Endothelial cell (in vitro differentiated cells): Measurements from ENCODE around the gene ZNF37A. TPM values are rescaled to one million over a fixed set of nuclear protein-coding genes. Genes with fewer than 3 reads are reported as not detected.
"Not testable (repeated sequence)": the region's sequence is repeated elsewhere in the genome, so short reads cannot be mapped to it uniquely, and the experiment has no call there.

Experiments used
- DNase-seq: peaks from one replicate; pipeline ENCODE4 v3.0.0; 2021; ENCODE audit warnings: low spot score
- H3K27ac Mint-ChIP-seq: one replicate; pipeline ENCODE4 v1.8.0; 2021; ENCODE audit warnings: mixed read lengths, inconsistent platforms; ENCODE audit not compliant: unreplicated experiment
- H3K27me3 Mint-ChIP-seq: one replicate; pipeline ENCODE4 v1.8.0; 2021; ENCODE audit warnings: mild to moderate bottlenecking, moderate library complexity, mixed read lengths, inconsistent platforms; ENCODE audit not compliant: unreplicated experiment
- H3K36me3 Mint-ChIP-seq: one replicate; pipeline ENCODE4 v1.8.0; 2021; ENCODE audit warnings: mild to moderate bottlenecking, low read depth, mixed read lengths, inconsistent platforms; ENCODE audit not compliant: unreplicated experiment
- H3K4me1 Mint-ChIP-seq: one replicate; pipeline ENCODE4 v1.8.0; 2021; ENCODE audit warnings: mild to moderate bottlenecking, mixed read lengths, inconsistent platforms; ENCODE audit not compliant: unreplicated experiment
- H3K4me3 Mint-ChIP-seq: one replicate; pipeline ENCODE4 v1.8.0; 2021; ENCODE audit warnings: mild to moderate bottlenecking, mixed read lengths, inconsistent platforms; ENCODE audit not compliant: unreplicated experiment
- H3K9me3 Mint-ChIP-seq: one replicate; pipeline ENCODE4 v1.8.0; 2021; ENCODE audit warnings: mixed read lengths, inconsistent platforms; ENCODE audit not compliant: unreplicated experiment
- total RNA-seq: library from RNA; stranded (reverse); fragmentation: NEBNext Ultra II Directional; extraction: Animal tissue kit (Norgen Biotek cat#: 25700); gene quantifications from one replicate; pipeline ENCODE4 v1.2.1, GENCODE V29; 2021; ENCODE audit not compliant: unreplicated experiment
- TF ChIP-seq, protein P1 (sequence below): fragments of 200-600 bp; sonication (generic); IDR thresholded peaks from one replicate; pipeline ENCODE4 v1.5.0; 2021; ENCODE audit warnings: antibody characterized with exemption; ENCODE audit not compliant: unreplicated experiment

ZNF37A gene
- total RNA-seq, 1 donor from 2014 or later = 8.7 TPM

DNA sequence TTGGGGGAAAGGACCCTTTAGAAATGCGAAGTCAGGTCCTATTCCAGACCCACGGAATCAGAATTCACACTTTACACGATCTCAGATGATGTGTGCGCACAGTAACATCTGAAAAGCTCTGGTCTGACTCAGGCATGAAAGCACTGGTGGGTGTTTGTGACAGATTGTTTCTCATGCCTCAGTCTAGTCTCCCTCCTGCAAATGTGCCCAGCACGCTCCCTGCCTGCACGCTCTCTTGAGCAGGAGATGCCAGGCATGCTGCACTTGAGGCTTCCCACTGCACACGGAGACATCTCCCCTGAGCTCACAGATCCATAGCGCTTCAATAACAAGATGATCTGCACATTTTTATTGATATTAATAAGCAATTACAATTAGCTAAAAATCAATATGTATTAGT lies 23.6 kb upstream of the ZNF37A start:
- Mint-ChIP-seq H3K9me3 (peaks cover 19% of the 10 kb centered on the region), H3K27ac (no peak overlapping the region), H3K4me3 (no peak overlapping the region), H3K36me3 (peaks cover 11% of the 10 kb centered on the region), H3K4me1 (no peaks in the 10 kb centered on the region), H3K27me3 (peaks cover 8% of the 10 kb centered on the region)
- TF ChIP-seq, protein P1, sequence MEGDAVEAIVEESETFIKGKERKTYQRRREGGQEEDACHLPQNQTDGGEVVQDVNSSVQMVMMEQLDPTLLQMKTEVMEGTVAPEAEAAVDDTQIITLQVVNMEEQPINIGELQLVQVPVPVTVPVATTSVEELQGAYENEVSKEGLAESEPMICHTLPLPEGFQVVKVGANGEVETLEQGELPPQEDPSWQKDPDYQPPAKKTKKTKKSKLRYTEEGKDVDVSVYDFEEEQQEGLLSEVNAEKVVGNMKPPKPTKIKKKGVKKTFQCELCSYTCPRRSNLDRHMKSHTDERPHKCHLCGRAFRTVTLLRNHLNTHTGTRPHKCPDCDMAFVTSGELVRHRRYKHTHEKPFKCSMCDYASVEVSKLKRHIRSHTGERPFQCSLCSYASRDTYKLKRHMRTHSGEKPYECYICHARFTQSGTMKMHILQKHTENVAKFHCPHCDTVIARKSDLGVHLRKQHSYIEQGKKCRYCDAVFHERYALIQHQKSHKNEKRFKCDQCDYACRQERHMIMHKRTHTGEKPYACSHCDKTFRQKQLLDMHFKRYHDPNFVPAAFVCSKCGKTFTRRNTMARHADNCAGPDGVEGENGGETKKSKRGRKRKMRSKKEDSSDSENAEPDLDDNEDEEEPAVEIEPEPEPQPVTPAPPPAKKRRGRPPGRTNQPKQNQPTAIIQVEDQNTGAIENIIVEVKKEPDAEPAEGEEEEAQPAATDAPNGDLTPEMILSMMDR = no peak
- DNase-seq = no peak

DNA sequence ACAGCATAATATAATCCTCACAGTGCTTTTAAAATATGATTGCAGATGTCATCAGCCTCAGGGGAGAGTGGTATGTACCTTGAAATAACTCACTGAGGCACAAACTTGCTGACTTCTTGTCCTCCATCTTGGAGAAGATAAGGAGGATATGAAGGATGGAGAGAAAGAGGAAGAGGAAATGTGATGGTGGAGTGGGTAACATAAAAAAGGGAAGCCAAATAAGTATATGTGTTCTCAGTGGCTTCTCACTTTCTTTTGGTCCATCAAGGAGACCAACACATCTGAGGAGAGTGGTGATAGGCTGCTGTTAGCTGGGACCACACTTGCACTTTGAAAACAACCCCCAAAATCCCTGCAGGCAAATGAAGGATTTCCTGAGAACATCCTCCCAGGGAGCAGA lies 21.6 kb upstream of the ZNF37A start:
- DNase-seq = no peak
- Mint-ChIP-seq H3K27ac (no peak overlapping the region), H3K4me3 (no peak overlapping the region), H3K4me1 (no peaks in the 10 kb centered on the region), H3K9me3 (peaks cover 20% of the 10 kb centered on the region), H3K27me3 (peaks cover 5% of the 10 kb centered on the region), H3K36me3 (peaks cover 12% of the 10 kb centered on the region)
- TF ChIP-seq, protein P1 = no peak

DNA sequence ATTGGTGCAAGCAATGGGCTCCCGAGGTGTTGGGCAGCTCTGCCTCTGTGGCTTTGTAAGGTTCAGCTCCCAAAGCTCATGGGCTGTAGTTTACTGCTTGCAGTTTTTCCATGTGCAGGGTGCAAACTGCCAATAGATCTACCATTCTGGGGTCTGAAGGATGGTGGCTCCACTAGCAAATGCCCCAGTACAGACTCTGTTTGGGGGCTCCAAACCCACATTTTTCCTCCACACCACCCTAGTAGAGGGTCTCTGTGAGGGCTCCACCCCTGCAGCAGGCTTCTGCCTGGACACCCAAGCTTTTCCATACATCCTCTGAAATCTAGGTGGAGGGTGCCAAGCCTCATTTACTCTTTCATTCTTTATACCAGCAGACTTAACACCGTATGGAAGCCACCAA lies 17.4 kb upstream of the ZNF37A start:
- Mint-ChIP-seq H3K27me3 (peaks cover 3% of the 10 kb centered on the region), H3K36me3 (peaks cover 14% of the 10 kb centered on the region), H3K27ac (no peak overlapping the region), H3K9me3 (peaks cover 20% of the 10 kb centered on the region), H3K4me1 (no peaks in the 10 kb centered on the region), H3K4me3 (no peak overlapping the region)
- DNase-seq = no peak
- TF ChIP-seq, protein P1 = no peak

DNA sequence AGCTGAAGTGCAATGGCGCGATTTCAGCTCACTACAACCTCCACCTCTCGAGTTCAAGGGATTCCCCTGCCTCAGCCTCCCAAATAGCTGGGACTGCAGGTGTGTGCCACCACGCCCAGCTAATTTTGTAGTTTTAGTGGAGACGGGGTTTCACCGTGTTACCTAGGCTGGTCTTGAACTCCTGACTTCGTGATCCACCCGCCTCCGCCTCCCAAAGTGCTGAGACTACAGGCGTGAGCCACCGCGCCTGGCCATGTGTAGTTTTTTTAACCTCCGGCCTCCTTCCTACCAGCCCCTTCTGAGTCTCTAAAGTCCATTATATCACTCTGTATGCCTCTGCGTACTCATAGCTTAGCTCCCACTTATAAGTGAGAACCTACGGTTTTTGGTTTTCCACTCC lies 819 bp upstream of the ZNF37A start:
- not testable (repeated sequence) for H3K27me3 Mint-ChIP-seq, DNase-seq, H3K4me1 Mint-ChIP-seq, H3K9me3 Mint-ChIP-seq, H3K27ac Mint-ChIP-seq
- peaks cover 32% of the 10 kb centered on the region for H3K36me3 Mint-ChIP-seq
- peak overlapping the region; percentile 94 for H3K4me3 Mint-ChIP-seq

DNA sequence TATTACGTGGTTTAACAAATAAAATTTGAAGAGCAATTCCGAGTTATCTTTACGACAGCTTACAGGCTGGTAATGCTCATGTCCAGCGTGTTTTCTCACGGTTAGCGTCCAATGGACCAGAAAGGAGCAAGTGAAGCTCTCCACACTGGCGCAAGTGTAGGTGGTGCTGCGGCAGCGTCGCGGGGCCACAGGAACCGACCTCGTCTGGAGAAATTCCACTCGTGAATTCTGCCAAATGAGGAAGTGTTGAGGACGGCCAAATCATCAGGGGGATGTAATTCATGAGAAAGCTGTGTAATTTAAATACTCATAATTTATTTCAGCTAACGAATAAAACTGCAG lies 350 bp upstream of the ZNF37A start:
- peaks cover 5% of the 10 kb centered on the region for H3K4me1 Mint-ChIP-seq
- TF ChIP-seq, protein P1 = no peak
- DNase-seq = no peak
- H3K4me3 Mint-ChIP-seq = peak overlapping the region; percentile 94
- H3K36me3 Mint-ChIP-seq = peaks cover 33% of the 10 kb centered on the region
- H3K27me3 Mint-ChIP-seq = peaks cover 3% of the 10 kb centered on the region
- no peak overlapping the region for H3K27ac Mint-ChIP-seq
- H3K9me3 Mint-ChIP-seq = no peaks in the 10 kb centered on the region
